Measurements from ENCODE around the gene IKZF4. TPM values are rescaled to one million over a fixed set of nuclear protein-coding genes. Genes with fewer than 3 reads are reported as not detected.

IKZF4 gene
- total and polyA plus RNA-seq, 7 donors = 1.6 to 8.2 (median 5.9) TPM

DNA sequence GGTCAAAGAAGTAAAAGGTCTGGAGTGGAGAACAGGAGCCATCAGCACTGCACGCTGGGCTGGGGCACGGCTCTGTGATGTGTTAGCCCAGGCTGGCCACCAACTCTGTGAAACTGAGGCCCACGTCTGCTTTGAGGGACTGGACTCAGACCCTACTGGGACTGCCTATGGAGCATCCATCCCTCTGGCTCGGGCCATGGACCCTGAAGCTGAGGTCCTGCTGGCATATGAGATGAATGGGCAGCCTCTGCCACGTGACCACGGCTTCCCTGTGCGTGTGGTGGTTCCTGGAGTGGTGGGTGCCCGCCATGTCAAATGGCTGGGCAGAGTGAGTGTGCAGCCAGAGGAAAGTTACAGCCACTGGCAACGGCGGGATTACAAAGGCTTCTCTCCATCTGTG lies 16.6 kb upstream of the IKZF4 start:
- H3K27ac ChIP-seq = no peak overlapping the region
- 88 to 90% (median 88%) methylated on average over 10 of the region's 10 CpGs for WGBS, 3 donors
- TF ChIP-seq CTCF (IDR thresholded peaks at IDR 0.05) = no peak
- intact Hi-C loops (cut with DNase I) = loop anchor here in 1 of 2 donors (10.0 kb wide), 1 partner anchor 101 kb away; the partner anchor contains the start of gene PA2G4
- no peak overlapping the region for H3K4me3 ChIP-seq
- ATAC-seq (no peak), DNase-seq (no peak)
- peaks cover 0 to 28% of the 10 kb centered on the region in 2 donors for H3K36me3 ChIP-seq (ENCODE audit: insufficient read depth in 1 of 2, low read depth in 1 of 2)
- H3K4me1 ChIP-seq = peaks cover 4% of the 10 kb centered on the region
- H3K9me3 ChIP-seq = no peaks in the 10 kb centered on the region
- H3K27me3 ChIP-seq (ENCODE audit: insufficient read depth in 3 of 3, low read length in 2 of 3) = no peaks in the 10 kb centered on the region

GRCh38 chr12:56007564-56008559 lies 13.0 kb upstream of the IKZF4 start:
- peak overlapping the region; percentile 91 for H3K4me3 ChIP-seq
- H3K27me3 ChIP-seq (ENCODE audit: insufficient read depth in 3 of 3, low read length in 2 of 3) = no peaks in the 10 kb centered on the region
- ATAC-seq = peak; percentile 79 to 85 (median 81)
- intact Hi-C loops (cut with DNase I) = loop anchor here in 1 of 2 donors (10.0 kb wide), 1 partner anchor 97 kb away; the partner anchor contains the start of gene PA2G4
- peak; percentile 63 to 80 for DNase-seq
- peak overlapping the region; percentile 93 for H3K27ac ChIP-seq
- no peaks in the 10 kb centered on the region for H3K4me1 ChIP-seq
- H3K36me3 ChIP-seq (ENCODE audit: insufficient read depth in 1 of 2, low read depth in 1 of 2) = peaks cover 0 to 30% of the 10 kb centered on the region in 2 donors
- TF ChIP-seq CTCF (IDR thresholded peaks at IDR 0.05) = no peak
- no peaks in the 10 kb centered on the region for H3K9me3 ChIP-seq
- 1 to 2% (median 1%) methylated on average over 30 to 44 of the region's 44 CpGs for WGBS, 3 donors

DNA sequence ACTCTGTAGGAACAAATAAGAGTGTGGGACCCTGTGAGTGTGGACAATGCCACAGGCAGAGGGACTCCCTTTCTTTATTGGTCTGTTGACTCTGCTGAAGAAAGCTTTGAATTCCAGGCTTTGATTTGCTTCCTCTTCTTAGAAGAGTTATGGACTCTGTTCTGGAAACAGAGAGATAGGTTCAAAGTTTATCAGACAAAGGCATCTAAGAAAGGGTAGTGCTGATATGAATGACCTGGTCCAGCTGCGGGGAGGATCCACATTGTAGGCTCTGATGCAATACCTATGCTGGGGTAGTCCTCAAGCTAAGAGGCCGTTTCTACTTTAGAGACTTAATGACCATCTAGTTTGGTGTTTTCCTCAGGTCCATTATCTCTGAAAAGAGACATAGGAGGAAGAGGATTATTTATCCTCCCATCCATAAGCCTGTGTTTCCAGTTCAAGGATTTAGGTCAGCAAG lies 10.7 kb upstream of the IKZF4 start:
- Histone ChIP-seq H3K36me3 (ENCODE audit: insufficient read depth in 1 of 2, low read depth in 1 of 2) (peaks cover 3 to 25% of the 10 kb centered on the region in 2 donors), H3K4me1 (no peaks in the 10 kb centered on the region), H3K27me3 (ENCODE audit: insufficient read depth in 3 of 3, low read length in 2 of 3) (no peaks in the 10 kb centered on the region), H3K9me3 (no peaks in the 10 kb centered on the region), H3K27ac (no peak overlapping the region), H3K4me3 (no peak overlapping the region)
- intact Hi-C loops (cut with DNase I) = no loop called here
- no peak for TF ChIP-seq CTCF (IDR thresholded peaks at IDR 0.05)
- DNase-seq (no peak), ATAC-seq (no peak)
- 65 to 69% (median 66%) methylated on average over 2 of the region's 2 CpGs for WGBS, 3 donors

DNA sequence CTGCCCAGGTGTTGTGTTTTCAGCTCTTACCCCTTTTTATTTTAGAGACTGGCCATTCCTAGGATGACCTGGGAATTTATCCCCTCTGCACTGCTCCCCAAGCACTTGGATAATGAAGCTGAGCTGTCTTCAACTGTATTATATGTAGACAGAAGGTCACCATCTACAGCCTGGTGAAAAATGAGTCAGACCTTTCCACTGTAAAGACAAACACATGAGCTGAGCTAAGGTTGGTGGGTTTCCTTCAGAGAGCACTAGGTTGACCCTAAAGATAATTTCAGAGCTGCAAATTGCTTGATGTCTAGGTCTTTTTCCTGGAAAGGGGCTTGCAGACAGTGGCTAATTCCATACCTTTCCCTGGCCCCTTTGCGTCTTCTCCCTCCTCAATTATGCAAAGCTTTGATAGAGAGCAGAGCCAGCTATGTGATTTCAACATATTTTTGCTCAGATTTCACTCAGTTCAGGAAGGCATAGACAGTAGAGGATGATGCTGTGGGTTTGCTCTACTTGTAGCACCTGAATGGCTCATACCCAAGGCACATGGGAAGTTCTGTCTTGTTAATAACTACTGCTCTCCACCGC lies 9.2 kb upstream of the IKZF4 start:
- WGBS, 3 donors = 94 to 95% (median 94%) methylated on average over 2 of the region's 2 CpGs
- intact Hi-C loops (cut with DNase I) = no loop called here
- H3K4me3 ChIP-seq = no peak overlapping the region

More for the DNA sequence above, 9.2 kb upstream of the IKZF4 start:
- H3K27me3 ChIP-seq (ENCODE audit: insufficient read depth in 3 of 3, low read length in 2 of 3) = no peaks in the 10 kb centered on the region
- no peaks in the 10 kb centered on the region for H3K9me3 ChIP-seq
- H3K27ac ChIP-seq = no peak overlapping the region
- no peak for TF ChIP-seq CTCF (IDR thresholded peaks at IDR 0.05)
- ATAC-seq (no peak), DNase-seq (no peak)
- H3K36me3 ChIP-seq (ENCODE audit: insufficient read depth in 1 of 2, low read depth in 1 of 2) = peaks cover 3 to 25% of the 10 kb centered on the region in 2 donors
- no peaks in the 10 kb centered on the region for H3K4me1 ChIP-seq
